OCI-LY3 (cell line): ENCODE measurements around the gene SCUBE2.
"Not testable (repeated sequence)": the region's sequence is repeated elsewhere in the genome, so short reads cannot be mapped to it uniquely, and the experiment has no call there.

Experiments
- H2AFZ ChIP-seq: fragments of 200-600, 300-600 bp; shearing (Covaris generic); 2 replicates; pipeline ENCODE4 v1.6.0; 2014; ENCODE audit warnings: antibody characterized with exemption, low read depth, low read length
- H3K27ac ChIP-seq: fragments of 200-600, 300-600 bp; sonication (generic); 2 replicates; pipeline ENCODE4 v1.5.1; 2014; ENCODE audit warnings: mild to moderate bottlenecking, low read length, moderate library complexity, mixed read lengths
- H3K27me3 ChIP-seq: fragments of 200-600, 300-600 bp; sonication (generic); 2 replicates; pipeline ENCODE4 v1.6.1; 2014; ENCODE audit warnings: low read depth, low read length, mixed read lengths
- H3K36me3 ChIP-seq: fragments of 200-600, 300-600 bp; sonication (generic); replicated peaks from 2 replicates; pipeline ENCODE3; 2014; ENCODE audit warnings: low read depth, low read length, mixed read lengths
- H3K4me1 ChIP-seq: fragments of 300-600, 200-600 bp; sonication (generic); 2 replicates; pipeline ENCODE4 v1.6.1; 2014; ENCODE audit warnings: low read length, mixed read lengths
- H3K4me2 ChIP-seq: fragments of 200-600, 300-600 bp; sonication (generic); 2 replicates; pipeline ENCODE4 v1.6.1; 2014; ENCODE audit warnings: low read length, mixed read lengths
- H3K4me3 ChIP-seq: fragments of 300-600, 200-600 bp; sonication (generic); 2 replicates; pipeline ENCODE4 v1.5.1; 2014; ENCODE audit warnings: antibody characterized with exemption, mild to moderate bottlenecking, low read length, moderate library complexity
- H3K79me2 ChIP-seq: fragments of 300-600, 200-600 bp; shearing (Covaris generic); 2 replicates; pipeline ENCODE4 v1.6.1; 2014; ENCODE audit warnings: mild to moderate bottlenecking, low read length, mixed read lengths
- H3K9ac ChIP-seq: fragments of 300-600, 200-600 bp; shearing (Covaris generic); 2 replicates; pipeline ENCODE4 v1.6.0; 2014; ENCODE audit warnings: mild to moderate bottlenecking, low read length, moderate library complexity
- H3K9me3 ChIP-seq: fragments of 200-600, 300-600 bp; shearing (Covaris generic); 2 replicates; pipeline ENCODE4 v1.6.1; 2014; ENCODE audit warnings: low read length, mixed read lengths; ENCODE audit not compliant: insufficient read depth
- H4K20me1 ChIP-seq: fragments of 200-600, 300-600 bp; sonication (generic); 2 replicates; pipeline ENCODE4 v1.6.1; 2016; ENCODE audit warnings: low read length, mixed read lengths; ENCODE audit not compliant: insufficient read depth
- EZH2phosphoT487 ChIP-seq: fragments of 200-600 bp; shearing (Covaris generic); IDR thresholded peaks from 2 replicates; pipeline ENCODE4 v1.6.1; 2018; ENCODE audit warnings: antibody characterized with exemption, mixed run types, low read depth
- TF ChIP-seq, protein P1 (sequence below): fragments of 200-600, 300-600 bp; sonication (generic); IDR thresholded peaks from 2 replicates; pipeline ENCODE4 v1.5.1; 2014; ENCODE audit warnings: antibody characterized with exemption, low read length, low read depth

Gene SCUBE2

DNA sequence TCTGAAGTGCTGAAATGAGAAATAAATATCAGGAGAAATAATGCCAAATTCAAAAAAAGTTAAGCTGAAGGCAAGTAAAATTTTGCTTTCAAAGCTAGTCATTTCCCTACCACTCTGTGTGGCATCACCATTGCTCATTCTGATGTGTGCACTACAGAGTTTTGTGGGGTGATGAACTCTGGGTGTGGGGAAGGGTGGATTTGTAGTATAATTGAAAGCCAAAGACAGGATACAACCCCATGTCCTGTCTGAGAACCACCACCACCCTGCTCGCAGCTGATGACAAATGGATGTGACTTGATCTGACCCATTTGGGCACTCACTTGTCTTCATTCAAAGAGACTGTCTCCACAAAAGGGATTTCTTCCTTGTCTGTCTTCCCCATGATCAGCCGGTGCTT, 107.8 kb downstream of the SCUBE2 start:
- Histone ChIP-seq H3K4me3 (no peak overlapping the region), H3K4me1 (no peaks in the 10 kb centered on the region), H3K4me2 (no peak overlapping the region), H3K36me3 (no peaks in the 10 kb centered on the region), H3K79me2 (no peaks in the 10 kb centered on the region), H3K27ac (no peak overlapping the region), H4K20me1 (no peaks in the 10 kb centered on the region), H3K27me3 (no peaks in the 10 kb centered on the region), H3K9me3 (no peaks in the 10 kb centered on the region), H2AFZ (no peak overlapping the region), H3K9ac (no peak overlapping the region)
- TF ChIP-seq, protein P1, sequence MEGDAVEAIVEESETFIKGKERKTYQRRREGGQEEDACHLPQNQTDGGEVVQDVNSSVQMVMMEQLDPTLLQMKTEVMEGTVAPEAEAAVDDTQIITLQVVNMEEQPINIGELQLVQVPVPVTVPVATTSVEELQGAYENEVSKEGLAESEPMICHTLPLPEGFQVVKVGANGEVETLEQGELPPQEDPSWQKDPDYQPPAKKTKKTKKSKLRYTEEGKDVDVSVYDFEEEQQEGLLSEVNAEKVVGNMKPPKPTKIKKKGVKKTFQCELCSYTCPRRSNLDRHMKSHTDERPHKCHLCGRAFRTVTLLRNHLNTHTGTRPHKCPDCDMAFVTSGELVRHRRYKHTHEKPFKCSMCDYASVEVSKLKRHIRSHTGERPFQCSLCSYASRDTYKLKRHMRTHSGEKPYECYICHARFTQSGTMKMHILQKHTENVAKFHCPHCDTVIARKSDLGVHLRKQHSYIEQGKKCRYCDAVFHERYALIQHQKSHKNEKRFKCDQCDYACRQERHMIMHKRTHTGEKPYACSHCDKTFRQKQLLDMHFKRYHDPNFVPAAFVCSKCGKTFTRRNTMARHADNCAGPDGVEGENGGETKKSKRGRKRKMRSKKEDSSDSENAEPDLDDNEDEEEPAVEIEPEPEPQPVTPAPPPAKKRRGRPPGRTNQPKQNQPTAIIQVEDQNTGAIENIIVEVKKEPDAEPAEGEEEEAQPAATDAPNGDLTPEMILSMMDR, result no peak
- no peak for TF ChIP-seq EZH2phosphoT487

DNA sequence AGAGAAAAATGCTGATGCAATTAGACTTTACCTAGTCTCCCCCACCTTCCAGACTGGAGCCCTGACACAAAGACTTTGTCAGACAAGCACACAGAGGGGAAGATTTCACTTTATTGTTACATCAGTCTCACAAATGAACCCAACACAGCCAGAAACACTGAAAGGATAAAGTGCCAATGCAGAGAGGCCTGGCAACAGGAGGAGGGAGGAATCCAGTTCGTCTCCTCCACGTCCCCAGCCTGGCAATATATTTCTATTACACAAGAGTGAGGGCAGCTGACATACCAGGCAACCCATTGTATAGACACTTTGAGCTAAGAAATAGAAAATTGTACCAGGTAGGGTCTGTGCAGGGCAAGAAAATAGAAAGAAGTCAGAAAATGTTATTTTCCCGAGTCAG, 110.9 kb downstream of the SCUBE2 start:
- no peaks in the 10 kb centered on the region for H4K20me1 ChIP-seq
- no peaks in the 10 kb centered on the region for H3K4me1 ChIP-seq
- H2AFZ ChIP-seq, result no peak overlapping the region
- no peaks in the 10 kb centered on the region for H3K36me3 ChIP-seq
- H3K79me2 ChIP-seq, result no peaks in the 10 kb centered on the region
- H3K27me3 ChIP-seq, result no peaks in the 10 kb centered on the region
- TF ChIP-seq, protein P1, result no peak
- H3K9ac ChIP-seq, result no peak overlapping the region
- H3K4me3 ChIP-seq, result no peak overlapping the region
- H3K9me3 ChIP-seq, result no peaks in the 10 kb centered on the region
- no peak overlapping the region for H3K27ac ChIP-seq
- no peak overlapping the region for H3K4me2 ChIP-seq

DNA sequence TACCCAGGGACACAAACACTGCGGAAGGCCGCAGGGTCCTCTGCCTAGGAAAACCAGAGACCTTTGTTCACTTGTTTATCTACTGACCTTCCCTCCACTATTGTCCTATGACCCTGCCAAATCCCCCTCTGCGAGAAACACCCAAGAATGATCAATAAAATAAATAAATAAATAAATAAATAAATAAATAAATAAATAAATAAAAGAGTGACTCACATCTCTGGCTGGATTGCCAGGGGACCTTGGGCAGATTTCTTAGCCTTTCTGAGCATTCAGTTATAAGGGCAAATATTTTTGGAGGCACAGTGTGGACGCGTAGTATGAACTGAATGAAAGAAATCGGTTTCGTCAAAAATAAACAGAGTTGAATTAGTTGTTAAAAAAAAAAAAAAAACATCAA, 112.0 kb downstream of the SCUBE2 start:
- H3K4me1 ChIP-seq, H3K27me3 ChIP-seq, H3K36me3 ChIP-seq, H4K20me1 ChIP-seq, H3K79me2 ChIP-seq, H3K4me3 ChIP-seq, H3K9ac ChIP-seq, H3K27ac ChIP-seq, H2AFZ ChIP-seq, H3K4me2 ChIP-seq, H3K9me3 ChIP-seq: not testable (repeated sequence)

DNA sequence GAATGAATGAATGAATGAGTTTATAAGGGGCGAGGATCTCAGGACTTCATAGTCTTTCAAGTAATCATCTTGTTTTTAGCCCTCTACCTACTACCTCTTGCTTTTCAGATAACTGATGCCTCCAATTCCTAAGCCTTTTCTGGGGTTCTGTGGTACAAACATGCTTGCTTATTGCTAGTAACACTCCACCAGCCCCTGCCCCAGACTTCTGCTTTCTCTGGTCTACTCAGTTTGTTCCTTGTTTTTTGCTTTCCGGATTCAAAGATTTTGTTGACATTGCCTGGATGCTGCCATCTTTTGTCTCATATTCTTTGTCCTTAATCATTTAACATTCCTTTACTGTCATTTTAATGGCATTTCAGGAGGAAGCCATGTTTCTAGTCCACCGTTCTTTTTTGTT, 118.3 kb downstream of the SCUBE2 start:
- Histone ChIP-seq H3K4me2 (no peak overlapping the region), H3K27ac (no peak overlapping the region), H2AFZ (no peak overlapping the region), H3K9ac (no peak overlapping the region), H3K4me3 (no peak overlapping the region), H3K79me2 (no peaks in the 10 kb centered on the region), H4K20me1 (no peaks in the 10 kb centered on the region), H3K9me3 (no peaks in the 10 kb centered on the region), H3K36me3 (no peaks in the 10 kb centered on the region), H3K4me1 (no peaks in the 10 kb centered on the region), H3K27me3 (no peaks in the 10 kb centered on the region)
- TF ChIP-seq, protein P1, result no peak
- TF ChIP-seq EZH2phosphoT487, result no peak

DNA sequence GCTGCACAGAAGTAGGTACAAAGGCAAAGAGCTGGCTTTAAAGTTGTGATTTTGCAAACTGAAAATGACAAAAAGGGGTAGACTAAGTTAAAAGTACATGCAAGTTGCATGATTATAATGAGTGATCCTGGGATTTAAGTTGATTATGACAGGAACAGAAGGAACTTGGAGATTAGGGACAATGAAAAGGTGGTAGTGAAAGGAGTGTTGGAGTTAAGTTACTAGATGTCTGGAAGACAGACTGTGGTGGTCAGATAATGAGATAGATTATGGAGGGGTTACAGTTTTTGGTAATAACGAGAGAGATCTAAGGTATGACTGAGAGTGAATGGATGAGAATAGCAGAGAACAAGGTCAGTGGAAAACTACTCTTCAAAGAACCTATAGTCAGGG, 119.5 kb downstream of the SCUBE2 start:
- Histone ChIP-seq H2AFZ (no peak overlapping the region), H3K27ac (no peak overlapping the region)

More for the DNA sequence above, 119.5 kb downstream of the SCUBE2 start:
- Histone ChIP-seq H3K9me3 (no peaks in the 10 kb centered on the region), H3K4me2 (no peak overlapping the region), H3K4me3 (no peak overlapping the region), H3K79me2 (no peaks in the 10 kb centered on the region), H3K36me3 (no peaks in the 10 kb centered on the region), H4K20me1 (no peaks in the 10 kb centered on the region), H3K9ac (no peak overlapping the region), H3K4me1 (no peaks in the 10 kb centered on the region), H3K27me3 (no peaks in the 10 kb centered on the region)
- TF ChIP-seq, protein P1, result no peak
- TF ChIP-seq EZH2phosphoT487, result no peak
